DOHH2 (cell line): ENCODE measurements around the gene P4HB.

ENCODE experiments used
- H3F3A ChIP-seq: fragments of 200-600 bp; sonication (generic), shearing (Covaris generic); 2 replicates; pipeline ENCODE4 v1.6.0; 2016; ENCODE audit warnings: antibody characterized with exemption, mild to moderate bottlenecking; ENCODE audit not compliant: control insufficient read depth, insufficient read depth
- H3K27ac ChIP-seq: fragments of 200-600 bp; sonication (generic); 2 replicates; pipeline ENCODE4 v1.5.1; 2014; ENCODE audit warnings: low read depth, mild to moderate bottlenecking, low read length, moderate library complexity
- H3K27me3 ChIP-seq: fragments of 200-600 bp; sonication (generic); 2 replicates; pipeline ENCODE4 v1.6.1; 2014; ENCODE audit warnings: mild to moderate bottlenecking, low read length, mixed read lengths; ENCODE audit not compliant: control insufficient read depth
- H3K36me3 ChIP-seq: fragments of 200-600 bp; sonication (generic); 2 replicates; pipeline ENCODE4 v1.6.1; 2014; ENCODE audit warnings: mild to moderate bottlenecking, low read length, moderate library complexity, mixed read lengths; ENCODE audit not compliant: control insufficient read depth
- H3K4me1 ChIP-seq: fragments of 200-600 bp; sonication (generic); 2 replicates; pipeline ENCODE4 v1.6.1; 2014; ENCODE audit warnings: mild to moderate bottlenecking, low read length, mixed read lengths; ENCODE audit not compliant: control insufficient read depth
- H3K4me2 ChIP-seq: fragments of 200-600 bp; sonication (generic); 2 replicates; pipeline ENCODE4 v1.6.0; 2014; ENCODE audit warnings: mild to moderate bottlenecking, low read length, moderate library complexity
- H3K4me3 ChIP-seq: fragments of 200-600 bp; sonication (generic); 2 replicates; pipeline ENCODE4 v1.5.1; 2014; ENCODE audit warnings: mild to moderate bottlenecking, low read length, mixed read lengths
- H3K79me2 ChIP-seq: fragments of 200-600 bp; sonication (generic); 2 replicates; pipeline ENCODE4 v1.6.1; 2014; ENCODE audit warnings: mild to moderate bottlenecking, low read length, mixed read lengths; ENCODE audit not compliant: control insufficient read depth
- H3K9me2 ChIP-seq: fragments of 200-600 bp; sonication (generic); replicated peaks from 2 replicates; pipeline ENCODE4 v1.6.1; 2014; ENCODE audit warnings: mild to moderate bottlenecking, low read length, mixed read lengths; ENCODE audit not compliant: control insufficient read depth
- H3K9me3 ChIP-seq: fragments of 200-600 bp; sonication (generic); 2 replicates; pipeline ENCODE4 v1.6.1; 2014; ENCODE audit warnings: antibody characterized with exemption, low read length, mixed read lengths; ENCODE audit not compliant: control insufficient read depth, insufficient read depth
- H4K20me1 ChIP-seq: fragments of 200-600 bp; sonication (generic); 2 replicates; pipeline ENCODE4 v1.6.0; 2014; ENCODE audit warnings: low read depth, mild to moderate bottlenecking, antibody characterized with exemption, low read length, moderate library complexity; ENCODE audit not compliant: control insufficient read depth, insufficient read depth
- CTCF ChIP-seq: fragments of 200-600 bp; sonication (generic); IDR thresholded peaks from one replicate; pipeline ENCODE4 v1.5.1; 2014; ENCODE audit warnings: antibody characterized with exemption, mild to moderate bottlenecking, low read depth, low read length; ENCODE audit not compliant: poor library complexity, severe bottlenecking
- EZH2phosphoT487 ChIP-seq: fragments of 200-600 bp; sonication (generic); IDR thresholded peaks from 2 replicates; pipeline ENCODE4 v1.6.1; 2017; ENCODE audit warnings: borderline replicate concordance, mild to moderate bottlenecking, antibody characterized with exemption, low read length, moderate library complexity, mixed read lengths

Gene P4HB

GRCh38 chr17:81822996-81823819 lies 37.1 kb downstream of the P4HB start:
- H3K9me2 ChIP-seq, result no peaks in the 10 kb centered on the region

GRCh38 chr17:81822312-81822637 lies 38.1 kb downstream of the P4HB start:
- TF ChIP-seq EZH2phosphoT487 (no peak), CTCF (no peak)
- Histone ChIP-seq H3K27me3 (no peaks in the 10 kb centered on the region), H3K9me3 (no peaks in the 10 kb centered on the region), H3K4me2 (no peak overlapping the region), H3K36me3 (no peaks in the 10 kb centered on the region), H3K9me2 (no peaks in the 10 kb centered on the region), H3K79me2 (no peaks in the 10 kb centered on the region), H4K20me1 (no peaks in the 10 kb centered on the region), H3K4me3 (no peak overlapping the region), H3K4me1 (no peaks in the 10 kb centered on the region), H3K27ac (no peak overlapping the region), H3F3A (no peaks in the 10 kb centered on the region)

More at GRCh38 chr17:81822996-81823819, 37.1 kb downstream of the P4HB start:
- H3K27me3 ChIP-seq, result no peaks in the 10 kb centered on the region
- no peaks in the 10 kb centered on the region for H3F3A ChIP-seq
- no peaks in the 10 kb centered on the region for H3K36me3 ChIP-seq
- no peak overlapping the region for H3K4me3 ChIP-seq
- no peak overlapping the region for H3K4me2 ChIP-seq
- no peaks in the 10 kb centered on the region for H3K79me2 ChIP-seq
- no peaks in the 10 kb centered on the region for H3K9me3 ChIP-seq
- no peaks in the 10 kb centered on the region for H3K4me1 ChIP-seq
- H3K27ac ChIP-seq, result no peak overlapping the region
- no peaks in the 10 kb centered on the region for H4K20me1 ChIP-seq
- no peak for TF ChIP-seq CTCF
- no peak for TF ChIP-seq EZH2phosphoT487

- Histone ChIP-seq H3K27ac (no peak overlapping the region), H3K4me2 (no peak overlapping the region)
- TF ChIP-seq EZH2phosphoT487, result no peak
- TF ChIP-seq CTCF, result peak; percentile 32
Observed at GRCh38 chr17:81821603-81822311, 38.6 kb downstream of the P4HB start.

More at GRCh38 chr17:81821603-81822311, 38.6 kb downstream of the P4HB start:
- no peaks in the 10 kb centered on the region for H3K27me3 ChIP-seq
- H3K9me2 ChIP-seq, result no peaks in the 10 kb centered on the region
- no peaks in the 10 kb centered on the region for H3K36me3 ChIP-seq
- H4K20me1 ChIP-seq, result no peaks in the 10 kb centered on the region
- no peaks in the 10 kb centered on the region for H3F3A ChIP-seq
- H3K9me3 ChIP-seq, result no peaks in the 10 kb centered on the region
- H3K4me1 ChIP-seq, result no peaks in the 10 kb centered on the region
- H3K4me3 ChIP-seq, result no peak overlapping the region
- H3K79me2 ChIP-seq, result no peaks in the 10 kb centered on the region
